SH-SY5Y (cell line): Measurements from ENCODE around the gene TRMT11.

Source experiments
- GATA2 ChIP-seq: IDR thresholded peaks from 2 replicates; pipeline ENCODE4 v1.6.1; 2011; ENCODE audit warnings: mild to moderate bottlenecking, low read depth, low read length
- GATA3 ChIP-seq: IDR thresholded peaks from 2 replicates; pipeline ENCODE4 v1.6.1; 2011; ENCODE audit warnings: low read depth, mild to moderate bottlenecking, low read length, moderate library complexity

DNA sequence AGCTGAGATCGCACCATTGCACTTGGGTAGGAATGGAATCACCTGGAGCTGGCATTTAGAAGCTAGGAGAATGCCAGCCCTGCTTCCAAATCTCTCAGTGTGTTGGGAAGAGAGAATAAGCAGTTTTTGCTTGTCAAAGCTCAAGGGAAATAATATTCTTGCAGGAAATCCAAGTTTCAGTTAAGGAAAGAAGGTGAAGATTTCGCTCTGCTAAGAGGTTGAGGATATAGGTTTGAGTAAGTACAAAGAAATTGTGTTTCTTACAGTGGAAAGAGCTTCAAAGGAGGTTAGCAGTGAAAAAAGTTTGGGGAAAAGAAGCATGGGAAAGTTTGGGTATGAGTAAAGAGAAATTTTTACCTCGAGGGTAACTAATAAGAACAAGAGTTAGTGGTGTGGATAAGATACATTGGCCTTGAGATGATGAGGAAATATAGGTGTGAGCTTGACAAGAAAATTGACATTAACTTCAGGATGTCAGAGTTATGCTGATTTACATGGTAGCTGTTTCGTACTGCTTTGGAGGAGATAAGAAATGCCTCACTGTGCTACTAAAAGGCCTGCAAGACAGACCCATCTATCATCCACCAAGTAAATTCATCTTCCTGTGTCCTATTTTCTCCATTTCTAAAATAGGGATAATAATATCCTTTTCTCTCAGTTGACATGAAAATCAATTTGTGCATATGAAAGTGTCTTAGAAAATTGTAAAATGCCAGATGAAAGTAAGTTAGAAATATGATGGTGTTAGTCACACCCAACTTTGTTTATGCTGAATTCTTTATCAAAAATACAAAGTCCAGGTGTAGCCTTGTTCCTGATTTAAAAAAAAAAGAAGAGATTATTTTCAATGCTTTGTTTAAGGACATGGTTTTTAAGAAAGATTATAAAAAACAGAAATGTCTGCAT is 42.6 kb upstream of the TRMT11 start:
- TF ChIP-seq GATA3 (no peak), GATA2 (no peak)
